H9 (cell line): Measurements from ENCODE around the gene OR2M5. TPM values are rescaled to one million over a fixed set of nuclear protein-coding genes. Genes with fewer than 3 reads are reported as not detected.

Experiments used
- DNase-seq: peaks from one replicate; pipeline ENCODE4 v3.0.0-alpha.2; 2017
- H2AFZ ChIP-seq: one replicate; pipeline ENCODE4 v1.6.1; 2013; ENCODE audit warnings: mild to moderate bottlenecking, low read length, control low read depth, moderate library complexity
- H2AK5ac ChIP-seq: 2 replicates; pipeline ENCODE4 v1.6.1; 2013; ENCODE audit warnings: low read length, control low read depth, mixed read lengths; ENCODE audit not compliant: insufficient read length
- H2BK120ac ChIP-seq: one replicate; pipeline ENCODE4 v1.6.1; 2013; ENCODE audit warnings: low read depth, mild to moderate bottlenecking, low read length, control low read depth, inconsistent platforms; ENCODE audit not compliant: poor library complexity, severe bottlenecking
- H2BK12ac ChIP-seq: 2 replicates; pipeline ENCODE4 v1.6.1; 2013; ENCODE audit warnings: low read length, control low read depth, mixed read lengths, low read depth; ENCODE audit not compliant: insufficient read length
- H2BK15ac ChIP-seq: 2 replicates; pipeline ENCODE4 v1.6.1; 2013; ENCODE audit warnings: low read depth, low read length, control low read depth
- H2BK20ac ChIP-seq: one replicate; pipeline ENCODE4 v1.6.1; 2013; ENCODE audit warnings: low read depth, mild to moderate bottlenecking, low read length, control low read depth, inconsistent platforms; ENCODE audit not compliant: poor library complexity, severe bottlenecking
- H2BK5ac ChIP-seq: 2 replicates; pipeline ENCODE4 v1.6.1; 2013; ENCODE audit warnings: low read length, control low read depth, mixed read lengths; ENCODE audit not compliant: insufficient read length
- H3K14ac ChIP-seq: 2 replicates; pipeline ENCODE4 v1.6.1; 2013; ENCODE audit warnings: low read length, control low read depth; ENCODE audit not compliant: insufficient read depth
- H3K18ac ChIP-seq: 2 replicates; pipeline ENCODE4 v1.6.1; 2013; ENCODE audit warnings: low read depth, mild to moderate bottlenecking, mixed read lengths, low read length, control low read depth; ENCODE audit not compliant: insufficient read length
- H3K23ac ChIP-seq: 2 replicates; pipeline ENCODE4 v1.6.1; 2013; ENCODE audit warnings: low read length, control low read depth, mixed read lengths, low read depth; ENCODE audit not compliant: insufficient read length
- H3K23me2 ChIP-seq: 2 replicates; pipeline ENCODE4 v1.6.1; 2013; ENCODE audit warnings: low read depth, mild to moderate bottlenecking, mixed read lengths, low read length, control low read depth; ENCODE audit not compliant: insufficient read length, poor library complexity, severe bottlenecking
- H3K27ac ChIP-seq: 2 replicates; pipeline ENCODE4 v1.5.1; 2013; ENCODE audit warnings: low read length, control low read depth, mixed read lengths, low read depth; ENCODE audit not compliant: insufficient read length
- H3K27me3 ChIP-seq: 2 replicates; pipeline ENCODE4 v1.6.1; 2013; ENCODE audit warnings: low read length, control low read depth, inconsistent platforms; ENCODE audit not compliant: insufficient read depth
- H3K4ac ChIP-seq: 2 replicates; pipeline ENCODE4 v1.6.1; 2013; ENCODE audit warnings: low read depth, mild to moderate bottlenecking, control low read depth, inconsistent platforms, low read length, moderate library complexity
- H3K4me1 ChIP-seq: 2 replicates; pipeline ENCODE4 v1.6.1; 2013; ENCODE audit warnings: low read length, control low read depth, inconsistent platforms; ENCODE audit not compliant: insufficient read depth
- H3K4me2 ChIP-seq: 2 replicates; pipeline ENCODE4 v1.6.1; 2013; ENCODE audit warnings: low read length, control low read depth, mixed read lengths; ENCODE audit not compliant: insufficient read length, insufficient read depth
- H3K56ac ChIP-seq: 2 replicates; pipeline ENCODE4 v1.6.1; 2013; ENCODE audit warnings: low read depth, mild to moderate bottlenecking, mixed read lengths, low read length, control low read depth; ENCODE audit not compliant: insufficient read length
- H3K79me1 ChIP-seq: 2 replicates; pipeline ENCODE4 v1.6.1; 2013; ENCODE audit warnings: low read depth, mild to moderate bottlenecking, moderate library complexity, low read length, control low read depth, inconsistent platforms; ENCODE audit not compliant: insufficient read depth, poor library complexity, severe bottlenecking
- H3K79me2 ChIP-seq: 2 replicates; pipeline ENCODE4 v1.6.1; 2013; ENCODE audit warnings: low read length, control low read depth, inconsistent platforms; ENCODE audit not compliant: insufficient read depth
- H3K9ac ChIP-seq: 2 replicates; pipeline ENCODE4 v1.6.1; 2013; ENCODE audit warnings: low read length, control low read depth, mixed read lengths; ENCODE audit not compliant: insufficient read length; ENCODE audit errors: extremely low read depth
- H3K9me3 ChIP-seq: one replicate; pipeline ENCODE4 v1.6.1; 2013; ENCODE audit warnings: low read depth, low read length, inconsistent platforms; ENCODE audit not compliant: control insufficient read depth
- H3T11ph ChIP-seq: one replicate; pipeline ENCODE4 v1.6.1; 2013; ENCODE audit warnings: mild to moderate bottlenecking, low read length, control low read depth, inconsistent platforms
- H4K20me1 ChIP-seq: one replicate; pipeline ENCODE4 v1.6.1; 2013; ENCODE audit not compliant: control insufficient read depth, insufficient read length, insufficient read depth
- H4K5ac ChIP-seq: 2 replicates; pipeline ENCODE4 v1.6.1; 2013; ENCODE audit warnings: low read depth, mild to moderate bottlenecking, mixed read lengths, low read length, control low read depth; ENCODE audit not compliant: insufficient read length
- H4K8ac ChIP-seq: replicated peaks from 2 replicates; pipeline ENCODE4 v1.6.1; 2013; ENCODE audit warnings: low read length, control low read depth, mixed read lengths, low read depth; ENCODE audit not compliant: insufficient read length
- H4K91ac ChIP-seq: 2 replicates; pipeline ENCODE4 v1.6.1; 2013; ENCODE audit warnings: low read depth, mild to moderate bottlenecking, moderate library complexity, mixed read lengths, low read length, control low read depth; ENCODE audit not compliant: insufficient read length
- H3K27ac Mint-ChIP-seq, 3 experiments: 2 replicates in 2 of 3; 3 replicates in 1 of 3; pipeline ENCODE4 v1.8.0; 2020 to 2021; ENCODE audit warnings: mixed read lengths in 3 of 3, mild to moderate bottlenecking in 1 of 3, moderate library complexity in 1 of 3
- H3K27me3 Mint-ChIP-seq: 2 replicates; pipeline ENCODE4 v1.8.0; 2021; ENCODE audit warnings: low read depth, mild to moderate bottlenecking, moderate library complexity, mixed read lengths
- H3K36me3 Mint-ChIP-seq, 3 experiments: 2 replicates in 2 of 3; 3 replicates in 1 of 3; pipeline ENCODE4 v1.8.0; 2020 to 2021; ENCODE audit warnings: low read depth in 3 of 3, mixed read lengths in 3 of 3; ENCODE audit not compliant: insufficient read depth in 1 of 3
- H3K4me1 Mint-ChIP-seq, 2 experiments: 2 replicates each; pipeline ENCODE4 v1.8.0; 2020; ENCODE audit warnings: mixed read lengths in 2 of 2
- H3K4me3 Mint-ChIP-seq, 2 experiments: 2 replicates in 1 of 2; 3 replicates in 1 of 2; pipeline ENCODE4 v1.8.0; 2020 to 2021; ENCODE audit warnings: mild to moderate bottlenecking in 2 of 2, mixed read lengths in 2 of 2, moderate library complexity in 1 of 2
- H3K9me3 Mint-ChIP-seq, 2 experiments: 2 replicates in 1 of 2; 3 replicates in 1 of 2; pipeline ENCODE4 v1.8.0; 2020; ENCODE audit warnings: mild to moderate bottlenecking in 2 of 2, mixed read lengths in 2 of 2, moderate library complexity in 1 of 2
- CTCF ChIP-seq: fragments of 200-600 bp; sonication (generic); conservative IDR thresholded peaks from 3 replicates; pipeline ENCODE4 v1.8.0; 2021; ENCODE audit warnings: antibody characterized with exemption, mild to moderate bottlenecking
- WGBS: extraction: QIAGEN DNeasy Blood & Tissue Kit; methylation state at CpG from one replicate; pipeline ENCODE4 v1.1.7; 2013; ENCODE audit warnings: missing lambda C conversion rate, low lambda C conversion rate, mixed read lengths; ENCODE audit not compliant: insufficient read length; ENCODE audit errors: extremely low coverage; 5-methylcytosine and 5-hydroxymethylcytosine counted together
- total RNA-seq: library from RNA; stranded (reverse); gene quantifications from 2 replicates; pipeline ENCODE4 v1.2.1, GENCODE V29; 2021

OR2M5 gene
- total RNA-seq, 1 experiment from 2014 or later = not detected

GRCh38 chr1:248187363-248187762 is 42.4 kb downstream of the OR2M5 start:
- Histone ChIP-seq H4K5ac (no peak overlapping the region), H3K9ac (no peak overlapping the region), H3K18ac (no peak overlapping the region), H3T11ph (no peak overlapping the region), H2BK120ac (no peak overlapping the region), H3K56ac (no peak overlapping the region), H2BK15ac (no peak overlapping the region), H3K4me2 (no peak overlapping the region), H3K27me3 (no peaks in the 10 kb centered on the region), H2BK5ac (no peak overlapping the region), H3K23ac (no peak overlapping the region), H2BK12ac (no peak overlapping the region), H4K91ac (no peak overlapping the region), H3K4ac (no peak overlapping the region), H2BK20ac (no peak overlapping the region), H3K79me2 (no peaks in the 10 kb centered on the region), H2AFZ (no peak overlapping the region), H3K23me2 (no peaks in the 10 kb centered on the region), H2AK5ac (no peak overlapping the region), H3K27ac (no peak overlapping the region), H3K79me1 (no peaks in the 10 kb centered on the region), H3K14ac (no peak overlapping the region), H3K4me1 (no peaks in the 10 kb centered on the region), H4K8ac (no peak overlapping the region), H3K9me3 (peaks cover 49% of the 10 kb centered on the region), H4K20me1 (no peaks in the 10 kb centered on the region)
- no peak for TF ChIP-seq CTCF
- Mint-ChIP-seq H3K27me3 (peaks cover 3% of the 10 kb centered on the region), H3K4me1 (no peaks in the 10 kb centered on the region), H3K9me3 (peaks cover 86 to 88% of the 10 kb centered on the region in 2 experiments), H3K4me3 (no peak overlapping the region), H3K36me3 (peaks cover 2 to 44% (median 15%) of the 10 kb centered on the region in 3 experiments; a peak in 6 of 7 replicates), H3K27ac (no peak overlapping the region)
- no CpG with 5 or more reads among the region's 3 CpGs for WGBS
- no peak for DNase-seq
